DOHH2 (cell line): ENCODE measurements around the gene LOXL4.

Experiments
- CTCF ChIP-seq: fragments of 200-600 bp; sonication (generic); IDR thresholded peaks from one replicate; pipeline ENCODE4 v1.5.1; 2014; ENCODE audit warnings: antibody characterized with exemption, mild to moderate bottlenecking, low read depth, low read length; ENCODE audit not compliant: poor library complexity, severe bottlenecking
- EZH2phosphoT487 ChIP-seq: fragments of 200-600 bp; sonication (generic); IDR thresholded peaks from 2 replicates; pipeline ENCODE4 v1.6.1; 2017; ENCODE audit warnings: borderline replicate concordance, mild to moderate bottlenecking, antibody characterized with exemption, low read length, moderate library complexity, mixed read lengths

DNA sequence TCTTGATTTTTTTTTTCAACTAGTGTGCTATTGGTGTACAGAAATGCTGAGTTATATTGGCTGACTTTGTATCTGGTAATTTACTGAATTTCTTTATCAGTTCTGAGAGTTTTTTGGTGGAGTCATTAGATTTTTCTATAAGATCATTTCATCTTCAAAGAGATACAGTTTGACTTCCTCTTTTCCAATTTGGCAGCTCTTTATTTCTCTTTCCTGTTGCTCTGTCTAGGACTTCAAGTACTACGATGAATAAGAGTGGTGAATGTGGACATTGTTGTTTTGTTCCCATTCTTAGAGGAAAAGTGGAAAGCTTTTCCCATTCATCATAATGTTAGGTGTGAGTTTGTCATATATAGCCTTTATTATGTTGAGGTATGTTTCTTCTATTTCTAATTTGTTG, 50.2 kb downstream of the LOXL4 start:
- TF ChIP-seq CTCF, result no peak
- no peak for TF ChIP-seq EZH2phosphoT487
